HepG2 (cell line): ENCODE results near the gene RBBP6. TPM values are rescaled to one million over a fixed set of nuclear protein-coding genes. Genes with fewer than 3 reads are reported as not detected.

ENCODE experiments used
- ARNT2 ChIP-seq: sonication (generic); formaldehyde crosslinking; IDR thresholded peaks from 2 replicates; pipeline ENCODE4 v1.8.0; 2022; ENCODE audit warnings: mild to moderate bottlenecking, low read depth, missing genetic modification reagents, moderate library complexity
- ATF7 ChIP-seq, 2 experiments: fragments of 450-650 bp in 1 of 2; sonication (generic) in 1 of 2; formaldehyde crosslinking in 1 of 2; IDR thresholded peaks; 2 replicates each; pipeline versions ENCODE4 v1.4.0 to v1.6.1; 2016 to 2020; ENCODE audit warnings: antibody characterized with exemption in 1 of 2, mild to moderate bottlenecking in 1 of 2, missing genetic modification reagents in 1 of 2
- CCAR2 ChIP-seq: fragments of 200-400 bp; formaldehyde crosslinking; optimal IDR thresholded peaks from 2 replicates; pipeline ENCODE3; 2018; ENCODE audit warnings: low read depth, mild to moderate bottlenecking, low read length, moderate library complexity
- EZH2 ChIP-seq: conservative IDR thresholded peaks from 2 replicates; pipeline ENCODE4 v1.6.1; 2012; ENCODE audit warnings: mild to moderate bottlenecking, low read depth, low read length, moderate library complexity
- FOSL2 ChIP-seq: sonication (generic); formaldehyde crosslinking; IDR thresholded peaks from 2 replicates; pipeline ENCODE4 v1.4.0; 2020; ENCODE audit warnings: missing genetic modification reagents
- GATAD2A ChIP-seq: IDR thresholded peaks from 2 replicates; pipeline ENCODE4 v1.6.1; 2016
- KLF11 ChIP-seq: IDR thresholded peaks from 2 replicates; pipeline ENCODE4 v1.6.1; 2016; ENCODE audit warnings: missing compliant biosample characterization
- LCORL ChIP-seq, 2 experiments: fragments of 450-650 bp in 1 of 2; sonication (generic) in 1 of 2; formaldehyde crosslinking in 1 of 2; IDR thresholded peaks; 2 replicates each; pipeline versions ENCODE4 v1.5.0 to v1.6.1; 2017 to 2020; ENCODE audit warnings: antibody characterized with exemption in 1 of 2, missing genetic modification reagents in 1 of 2
- MAFK ChIP-seq, 2 experiments: IDR thresholded peaks in 1 of 2; conservative IDR thresholded peaks in 1 of 2; 2 replicates each; pipeline ENCODE4 v1.6.1; 2011; ENCODE audit warnings: improper control_type of control experiment in 2 of 2, low read length in 2 of 2
- NCOR1 ChIP-seq: fragments of 200-600 bp; sonication (generic); IDR thresholded peaks from 2 replicates; pipeline ENCODE4 v1.7.0; 2017; ENCODE audit warnings: antibody characterized with exemption, low read length, borderline replicate concordance
- NR2C2 ChIP-seq: sonication (generic); formaldehyde crosslinking; IDR thresholded peaks from 2 replicates; pipeline ENCODE4 v1.4.0; 2020; ENCODE audit warnings: missing genetic modification reagents, mild to moderate bottlenecking, moderate library complexity, borderline replicate concordance
- ONECUT2 ChIP-seq: sonication (generic); formaldehyde crosslinking; IDR thresholded peaks from 2 replicates; pipeline ENCODE4 v1.4.0; 2020; ENCODE audit warnings: missing genetic modification reagents
- RFXANK ChIP-seq: IDR thresholded peaks from 2 replicates; pipeline ENCODE4 v1.6.1; 2016
- RORA ChIP-seq: sonication (generic); formaldehyde crosslinking; IDR thresholded peaks from 2 replicates; pipeline ENCODE4 v1.5.0; 2020; ENCODE audit warnings: mild to moderate bottlenecking, missing genetic modification reagents, moderate library complexity
- SAP130 ChIP-seq: IDR thresholded peaks from 2 replicates; pipeline ENCODE4 v1.6.1; 2016; ENCODE audit warnings: low read depth
- TRIM24 ChIP-seq: sonication (generic); formaldehyde crosslinking; IDR thresholded peaks from 2 replicates; pipeline ENCODE4 v1.8.0; 2022; ENCODE audit warnings: mild to moderate bottlenecking, missing genetic modification reagents
- ZNF24 ChIP-seq: fragments of 450-650 bp; IDR thresholded peaks from 2 replicates; pipeline ENCODE4 v1.6.1; 2017; ENCODE audit warnings: antibody characterized with exemption, mild to moderate bottlenecking
- ZNF274 ChIP-seq: sonication (generic); formaldehyde crosslinking; IDR thresholded peaks from 2 replicates; pipeline ENCODE4 v1.5.1; 2020; ENCODE audit warnings: mild to moderate bottlenecking, missing genetic modification reagents
- ZNF652 ChIP-seq: IDR thresholded peaks from 2 replicates; pipeline ENCODE4 v1.6.1; 2016; ENCODE audit warnings: low read depth, borderline replicate concordance
- ZNF713 ChIP-seq: sonication (generic); formaldehyde crosslinking; IDR thresholded peaks from 2 replicates; pipeline ENCODE4 v1.4.0; 2020; ENCODE audit warnings: mild to moderate bottlenecking, missing genetic modification reagents
- ZNF775 ChIP-seq: sonication (generic); formaldehyde crosslinking; IDR thresholded peaks from 2 replicates; pipeline ENCODE4 v1.4.0; 2020; ENCODE audit warnings: missing genetic modification reagents, mild to moderate bottlenecking, moderate library complexity, borderline replicate concordance
- ZZZ3 ChIP-seq: sonication (generic); formaldehyde crosslinking; IDR thresholded peaks from 2 replicates; pipeline ENCODE4 v1.4.0; 2020; ENCODE audit warnings: missing genetic modification reagents, mild to moderate bottlenecking, borderline replicate concordance
- polyA plus RNA-seq, 8 experiments: library from polyadenylated mRNA; depleted of rRNA in 3 of 8; stranded (reverse) in 7 of 8; unstranded in 1 of 8; fragments of >200 nt; fragmentation: Illumina TruSeq in 4 of 8; extraction: Trizol in 4 of 8; gene quantifications; 2 replicates each; pipeline versions ENCODE4 v1.2.1 to v1.2.3, GENCODE V29; 2011 to 2016; ENCODE audit warnings: low read depth in 4 of 8, missing spikeins in 1 of 8, mixed read lengths in 1 of 8; ENCODE audit not compliant: insufficient read depth in 1 of 8
- total RNA-seq, 5 experiments: library from RNA; depleted of rRNA; stranded (reverse); fragments of >200 nt; fragmentation: Illumina TruSeq; extraction: Trizol; gene quantifications; 2 replicates each; pipeline ENCODE4 v1.2.3, GENCODE V29; 2016; ENCODE audit warnings: low read depth in 1 of 5
- TF ChIP-seq, protein P1 (sequence below): IDR thresholded peaks from 2 replicates; pipeline ENCODE4 v1.4.0; 2020; ENCODE audit warnings: mild to moderate bottlenecking, missing genetic modification reagents
- TF ChIP-seq, protein P2 (sequence below): IDR thresholded peaks from 2 replicates; pipeline ENCODE4 v1.6.1; 2012; ENCODE audit warnings: low read depth, low read length, improper control_type of control experiment
- TF ChIP-seq, protein P3 (sequence below): IDR thresholded peaks from 2 replicates; pipeline ENCODE4 v1.6.1; 2016

The RBBP6 gene
- total and polyA plus RNA-seq, 2 of the 13 experiments (the other 11 are each of a cell fraction or from before 2014, with no cell fraction given) = 37.1 to 70.9 TPM

DNA sequence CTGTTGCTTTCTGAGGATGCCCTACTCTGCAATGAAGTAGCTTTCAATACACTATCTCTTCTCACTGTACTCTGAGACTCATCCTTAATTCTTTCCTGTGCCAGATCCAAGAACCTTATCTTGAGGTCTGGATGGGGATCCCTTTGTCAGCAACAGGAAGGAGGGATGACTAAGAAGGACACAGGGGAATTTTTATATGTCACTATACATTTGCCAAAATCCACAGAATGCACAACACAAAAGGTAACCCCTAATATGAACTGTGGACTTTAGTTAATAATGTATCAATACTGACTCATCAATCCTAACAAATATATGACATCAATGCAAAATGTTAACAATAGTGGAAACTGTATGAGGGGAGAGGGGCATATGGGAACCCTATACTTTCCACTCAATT lies 4.7 kb upstream of the RBBP6 start (continued):
- TF ChIP-seq, protein P1, sequence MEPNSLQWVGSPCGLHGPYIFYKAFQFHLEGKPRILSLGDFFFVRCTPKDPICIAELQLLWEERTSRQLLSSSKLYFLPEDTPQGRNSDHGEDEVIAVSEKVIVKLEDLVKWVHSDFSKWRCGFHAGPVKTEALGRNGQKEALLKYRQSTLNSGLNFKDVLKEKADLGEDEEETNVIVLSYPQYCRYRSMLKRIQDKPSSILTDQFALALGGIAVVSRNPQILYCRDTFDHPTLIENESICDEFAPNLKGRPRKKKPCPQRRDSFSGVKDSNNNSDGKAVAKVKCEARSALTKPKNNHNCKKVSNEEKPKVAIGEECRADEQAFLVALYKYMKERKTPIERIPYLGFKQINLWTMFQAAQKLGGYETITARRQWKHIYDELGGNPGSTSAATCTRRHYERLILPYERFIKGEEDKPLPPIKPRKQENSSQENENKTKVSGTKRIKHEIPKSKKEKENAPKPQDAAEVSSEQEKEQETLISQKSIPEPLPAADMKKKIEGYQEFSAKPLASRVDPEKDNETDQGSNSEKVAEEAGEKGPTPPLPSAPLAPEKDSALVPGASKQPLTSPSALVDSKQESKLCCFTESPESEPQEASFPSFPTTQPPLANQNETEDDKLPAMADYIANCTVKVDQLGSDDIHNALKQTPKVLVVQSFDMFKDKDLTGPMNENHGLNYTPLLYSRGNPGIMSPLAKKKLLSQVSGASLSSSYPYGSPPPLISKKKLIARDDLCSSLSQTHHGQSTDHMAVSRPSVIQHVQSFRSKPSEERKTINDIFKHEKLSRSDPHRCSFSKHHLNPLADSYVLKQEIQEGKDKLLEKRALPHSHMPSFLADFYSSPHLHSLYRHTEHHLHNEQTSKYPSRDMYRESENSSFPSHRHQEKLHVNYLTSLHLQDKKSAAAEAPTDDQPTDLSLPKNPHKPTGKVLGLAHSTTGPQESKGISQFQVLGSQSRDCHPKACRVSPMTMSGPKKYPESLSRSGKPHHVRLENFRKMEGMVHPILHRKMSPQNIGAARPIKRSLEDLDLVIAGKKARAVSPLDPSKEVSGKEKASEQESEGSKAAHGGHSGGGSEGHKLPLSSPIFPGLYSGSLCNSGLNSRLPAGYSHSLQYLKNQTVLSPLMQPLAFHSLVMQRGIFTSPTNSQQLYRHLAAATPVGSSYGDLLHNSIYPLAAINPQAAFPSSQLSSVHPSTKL (CRISPR knock-in tag) = 0 out of 2 replicates have a peak, but pooled peaks have one; percentile 6
- TF ChIP-seq NCOR1 (no peak), CCAR2 (no peak), ZNF274 (CRISPR knock-in tag) (no peak), KLF11 (no peak), MAFK (conservative IDR thresholded peaks at IDR 0.05 in 1 of 2, IDR thresholded peaks at IDR 0.05 in 1 of 2; ENCODE audit: low read length in 2 of 2) (peak; percentile 53 to 75; a peak in 3 of 4 replicates), RORA (CRISPR knock-in tag) (no peak), NR2C2 (no peak), ZNF775 (CRISPR knock-in tag) (no peak), ZNF24 (no peak), EZH2 (no peak), ONECUT2 (CRISPR knock-in tag) (no peak), ZNF713 (CRISPR knock-in tag) (no peak), GATAD2A (CRISPR knock-in tag) (peak; percentile 43; the same call in 1 of the 2 replicates), ZZZ3 (CRISPR knock-in tag) (no peak), SAP130 (CRISPR knock-in tag) (peak; percentile 21; the same call in 1 of the 2 replicates), TRIM24 (CRISPR knock-in tag) (no peak), RFXANK (CRISPR knock-in tag) (no peak), ZNF652 (CRISPR knock-in tag) (no peak), ATF7 (IDR thresholded peaks at IDR 0.05) (peak; percentile 14; the same call in 1 of the 2 replicates), ATF7 (CRISPR knock-in tag; IDR thresholded peaks at IDR 0.05) (no peak), FOSL2 (CRISPR knock-in tag) (0 out of 2 replicates have a peak, but pooled peaks have one; percentile 12), ARNT2 (CRISPR knock-in tag) (no peak), LCORL (IDR thresholded peaks at IDR 0.05) (peak; percentile 66; the same call in 1 of the 2 replicates), LCORL (CRISPR knock-in tag; IDR thresholded peaks at IDR 0.05) (no peak)
- TF ChIP-seq, protein P2, sequence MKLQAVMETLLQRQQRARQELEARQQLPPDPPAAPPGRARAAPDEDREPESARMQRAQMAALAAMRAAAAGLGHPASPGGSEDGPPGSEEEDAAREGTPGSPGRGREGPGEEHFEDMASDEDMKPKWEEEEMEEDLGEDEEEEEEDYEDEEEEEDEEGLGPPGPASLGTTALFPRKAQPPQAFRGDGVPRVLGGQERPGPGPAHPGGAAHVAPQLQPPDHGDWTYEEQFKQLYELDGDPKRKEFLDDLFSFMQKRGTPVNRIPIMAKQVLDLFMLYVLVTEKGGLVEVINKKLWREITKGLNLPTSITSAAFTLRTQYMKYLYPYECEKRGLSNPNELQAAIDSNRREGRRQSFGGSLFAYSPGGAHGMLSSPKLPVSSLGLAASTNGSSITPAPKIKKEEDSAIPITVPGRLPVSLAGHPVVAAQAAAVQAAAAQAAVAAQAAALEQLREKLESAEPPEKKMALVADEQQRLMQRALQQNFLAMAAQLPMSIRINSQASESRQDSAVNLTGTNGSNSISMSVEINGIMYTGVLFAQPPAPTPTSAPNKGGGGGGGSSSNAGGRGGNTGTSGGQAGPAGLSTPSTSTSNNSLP = peak; percentile 91
- TF ChIP-seq, protein P3, sequence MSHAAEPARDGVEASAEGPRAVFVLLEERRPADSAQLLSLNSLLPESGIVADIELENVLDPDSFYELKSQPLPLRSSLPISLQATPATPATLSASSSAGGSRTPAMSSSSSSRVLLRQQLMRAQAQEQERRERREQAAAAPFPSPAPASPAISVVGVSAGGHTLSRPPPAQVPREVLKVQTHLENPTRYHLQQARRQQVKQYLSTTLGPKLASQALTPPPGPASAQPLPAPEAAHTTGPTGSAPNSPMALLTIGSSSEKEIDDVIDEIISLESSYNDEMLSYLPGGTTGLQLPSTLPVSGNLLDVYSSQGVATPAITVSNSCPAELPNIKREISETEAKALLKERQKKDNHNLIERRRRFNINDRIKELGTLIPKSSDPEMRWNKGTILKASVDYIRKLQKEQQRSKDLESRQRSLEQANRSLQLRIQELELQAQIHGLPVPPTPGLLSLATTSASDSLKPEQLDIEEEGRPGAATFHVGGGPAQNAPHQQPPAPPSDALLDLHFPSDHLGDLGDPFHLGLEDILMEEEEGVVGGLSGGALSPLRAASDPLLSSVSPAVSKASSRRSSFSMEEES = no peak
